DOHH2 (cell line): ENCODE results near the gene XIRP2.

Experiments used
- H3F3A ChIP-seq: fragments of 200-600 bp; sonication (generic), shearing (Covaris generic); 2 replicates; pipeline ENCODE4 v1.6.0; 2016; ENCODE audit warnings: antibody characterized with exemption, mild to moderate bottlenecking; ENCODE audit not compliant: control insufficient read depth, insufficient read depth
- H3K27ac ChIP-seq: fragments of 200-600 bp; sonication (generic); 2 replicates; pipeline ENCODE4 v1.5.1; 2014; ENCODE audit warnings: low read depth, mild to moderate bottlenecking, low read length, moderate library complexity
- H3K27me3 ChIP-seq: fragments of 200-600 bp; sonication (generic); 2 replicates; pipeline ENCODE4 v1.6.1; 2014; ENCODE audit warnings: mild to moderate bottlenecking, low read length, mixed read lengths; ENCODE audit not compliant: control insufficient read depth
- H3K36me3 ChIP-seq: fragments of 200-600 bp; sonication (generic); 2 replicates; pipeline ENCODE4 v1.6.1; 2014; ENCODE audit warnings: mild to moderate bottlenecking, low read length, moderate library complexity, mixed read lengths; ENCODE audit not compliant: control insufficient read depth
- H3K4me1 ChIP-seq: fragments of 200-600 bp; sonication (generic); 2 replicates; pipeline ENCODE4 v1.6.1; 2014; ENCODE audit warnings: mild to moderate bottlenecking, low read length, mixed read lengths; ENCODE audit not compliant: control insufficient read depth
- H3K4me2 ChIP-seq: fragments of 200-600 bp; sonication (generic); 2 replicates; pipeline ENCODE4 v1.6.0; 2014; ENCODE audit warnings: mild to moderate bottlenecking, low read length, moderate library complexity
- H3K4me3 ChIP-seq: fragments of 200-600 bp; sonication (generic); 2 replicates; pipeline ENCODE4 v1.5.1; 2014; ENCODE audit warnings: mild to moderate bottlenecking, low read length, mixed read lengths
- H3K79me2 ChIP-seq: fragments of 200-600 bp; sonication (generic); 2 replicates; pipeline ENCODE4 v1.6.1; 2014; ENCODE audit warnings: mild to moderate bottlenecking, low read length, mixed read lengths; ENCODE audit not compliant: control insufficient read depth
- H3K9me2 ChIP-seq: fragments of 200-600 bp; sonication (generic); replicated peaks from 2 replicates; pipeline ENCODE4 v1.6.1; 2014; ENCODE audit warnings: mild to moderate bottlenecking, low read length, mixed read lengths; ENCODE audit not compliant: control insufficient read depth
- H3K9me3 ChIP-seq: fragments of 200-600 bp; sonication (generic); 2 replicates; pipeline ENCODE4 v1.6.1; 2014; ENCODE audit warnings: antibody characterized with exemption, low read length, mixed read lengths; ENCODE audit not compliant: control insufficient read depth, insufficient read depth
- H4K20me1 ChIP-seq: fragments of 200-600 bp; sonication (generic); 2 replicates; pipeline ENCODE4 v1.6.0; 2014; ENCODE audit warnings: low read depth, mild to moderate bottlenecking, antibody characterized with exemption, low read length, moderate library complexity; ENCODE audit not compliant: control insufficient read depth, insufficient read depth
- CTCF ChIP-seq: fragments of 200-600 bp; sonication (generic); IDR thresholded peaks from one replicate; pipeline ENCODE4 v1.5.1; 2014; ENCODE audit warnings: antibody characterized with exemption, mild to moderate bottlenecking, low read depth, low read length; ENCODE audit not compliant: poor library complexity, severe bottlenecking
- EZH2phosphoT487 ChIP-seq: fragments of 200-600 bp; sonication (generic); IDR thresholded peaks from 2 replicates; pipeline ENCODE4 v1.6.1; 2017; ENCODE audit warnings: borderline replicate concordance, mild to moderate bottlenecking, antibody characterized with exemption, low read length, moderate library complexity, mixed read lengths

Gene XIRP2

GRCh38 chr2:167128130-167128529, 239.8 kb downstream of the XIRP2 start:
- no peaks in the 10 kb centered on the region for H3K4me1 ChIP-seq
- H3K27ac ChIP-seq: no peak overlapping the region
- no peaks in the 10 kb centered on the region for H3F3A ChIP-seq
- H3K36me3 ChIP-seq: no peaks in the 10 kb centered on the region
- H3K27me3 ChIP-seq: no peaks in the 10 kb centered on the region
- no peak overlapping the region for H3K4me3 ChIP-seq
- no peaks in the 10 kb centered on the region for H3K9me3 ChIP-seq
- TF ChIP-seq CTCF (no peak), EZH2phosphoT487 (no peak)
- H3K79me2 ChIP-seq: no peaks in the 10 kb centered on the region
- no peaks in the 10 kb centered on the region for H4K20me1 ChIP-seq
- no peak overlapping the region for H3K4me2 ChIP-seq
- H3K9me2 ChIP-seq: no peaks in the 10 kb centered on the region

- TF ChIP-seq CTCF: no peak
- no peak for TF ChIP-seq EZH2phosphoT487
- H3K79me2 ChIP-seq: no peaks in the 10 kb centered on the region
These were observed 243.8 kb downstream of the XIRP2 start for GRCh38 chr2:167132066-167132465.

GRCh38 chr2:167132906-167133555, 244.8 kb downstream of the XIRP2 start:
- Histone ChIP-seq H3K4me3 (no peak overlapping the region), H3K36me3 (no peaks in the 10 kb centered on the region), H4K20me1 (no peaks in the 10 kb centered on the region), H3K4me2 (no peak overlapping the region), H3K9me2 (no peaks in the 10 kb centered on the region), H3F3A (no peaks in the 10 kb centered on the region), H3K27me3 (no peaks in the 10 kb centered on the region), H3K79me2 (no peaks in the 10 kb centered on the region), H3K9me3 (no peaks in the 10 kb centered on the region), H3K27ac (no peak overlapping the region), H3K4me1 (no peaks in the 10 kb centered on the region)
- TF ChIP-seq EZH2phosphoT487 (no peak), CTCF (no peak)

More at GRCh38 chr2:167132066-167132465, 243.8 kb downstream of the XIRP2 start:
- no peaks in the 10 kb centered on the region for H3F3A ChIP-seq
- H3K36me3 ChIP-seq: no peaks in the 10 kb centered on the region
- no peak overlapping the region for H3K27ac ChIP-seq
- H3K9me2 ChIP-seq: no peaks in the 10 kb centered on the region
- H3K27me3 ChIP-seq: no peaks in the 10 kb centered on the region
- no peaks in the 10 kb centered on the region for H3K9me3 ChIP-seq
- no peaks in the 10 kb centered on the region for H4K20me1 ChIP-seq
- no peaks in the 10 kb centered on the region for H3K4me1 ChIP-seq
- no peak overlapping the region for H3K4me3 ChIP-seq
- H3K4me2 ChIP-seq: no peak overlapping the region
